Hematopoietic multipotent progenitor cell (in vitro differentiated cells): ENCODE data around the gene PHACTR1. TPM values are rescaled to one million over a fixed set of nuclear protein-coding genes. Genes with fewer than 3 reads are reported as not detected.
"Not testable (repeated sequence)": the region's sequence is repeated elsewhere in the genome, so short reads cannot be mapped to it uniquely, and the experiment has no call there.

ENCODE experiments used
- DNase-seq, 3 donors: peaks; one replicate each; pipeline ENCODE4 v3.0.0-alpha.2; 2011 to 2015; ENCODE audit warnings: low read depth in 2 of 3, low spot score in 2 of 3
- total RNA-seq: library from RNA; depleted of rRNA; stranded (reverse); fragments of >200 nt; gene quantifications from one replicate; pipeline ENCODE4 v1.2.3, GENCODE V29; 2012

PHACTR1 gene
- total RNA-seq, 1 donor = 34.2 TPM

GRCh38 chr6:12943549-12943948, 227.0 kb downstream of the PHACTR1 start:
- no peak for DNase-seq

GRCh38 chr6:12944001-12944400, 227.4 kb downstream of the PHACTR1 start:
- no peak for DNase-seq

GRCh38 chr6:12944528-12944927, 228.0 kb downstream of the PHACTR1 start:
- DNase-seq = not testable (repeated sequence)

- peak in 1 of 3 donors; percentile 62 for DNase-seq
Observed at GRCh38 chr6:12947151-12947871, 230.7 kb downstream of the PHACTR1 start.

- no peak for DNase-seq
Observed at GRCh38 chr6:12947967-12948366, 231.4 kb downstream of the PHACTR1 start.

GRCh38 chr6:12950976-12951375, 234.4 kb downstream of the PHACTR1 start:
- DNase-seq = no peak

GRCh38 chr6:12951415-12951814, 234.8 kb downstream of the PHACTR1 start:
- DNase-seq = no peak

- DNase-seq = no peak
Observed at GRCh38 chr6:12952318-12952717, 235.8 kb downstream of the PHACTR1 start.

- no peak for DNase-seq
Observed at GRCh38 chr6:12955956-12956355, 239.4 kb downstream of the PHACTR1 start.

GRCh38 chr6:12956991-12957320, 240.4 kb downstream of the PHACTR1 start:
- DNase-seq = no peak

GRCh38 chr6:12957321-12958051, 240.9 kb downstream of the PHACTR1 start:
- DNase-seq = peak in 2 of 3 donors; percentile 70 to 72

- no peak for DNase-seq
Observed at GRCh38 chr6:12958052-12958706, 241.6 kb downstream of the PHACTR1 start.

GRCh38 chr6:12961761-12962160, 245.2 kb downstream of the PHACTR1 start:
- no peak for DNase-seq

GRCh38 chr6:12962529-12962928, 246.0 kb downstream of the PHACTR1 start:
- no peak for DNase-seq

GRCh38 chr6:12962987-12963386, 246.4 kb downstream of the PHACTR1 start:
- peak in 1 of 3 donors; percentile 57 for DNase-seq

GRCh38 chr6:12963567-12963966, 247.0 kb downstream of the PHACTR1 start:
- no peak for DNase-seq

GRCh38 chr6:12967686-12968085, 251.1 kb downstream of the PHACTR1 start:
- DNase-seq = peak in 1 of 3 donors; percentile 54

GRCh38 chr6:12968290-12968689, 251.7 kb downstream of the PHACTR1 start:
- no peak for DNase-seq

GRCh38 chr6:12968839-12969558, 252.4 kb downstream of the PHACTR1 start:
- no peak for DNase-seq

- no peak for DNase-seq
Observed at GRCh38 chr6:12969966-12970365, 253.4 kb downstream of the PHACTR1 start.

GRCh38 chr6:12973386-12973785, 256.8 kb downstream of the PHACTR1 start:
- no peak for DNase-seq
